GM12878 (cell line): ENCODE results near the gene ARHGAP12. TPM values are rescaled to one million over a fixed set of nuclear protein-coding genes. Genes with fewer than 3 reads are reported as not detected.

Experiments
- ATAC-seq: fragments of 200-7000 bp; cut with Tn5 transposase; 3 replicates; pipeline ENCODE4 v1.9.1; 2020; ENCODE audit warnings: mild to moderate bottlenecking, moderate library complexity
- BruUV-seq: library from RNA; stranded (reverse); fragments of 400-500 nt; replicated peaks from 2 replicates; lab custom pipeline; 2021; lab: Mats Ljungman, UMichigan
- CTCF ChIA-PET: fragments of 300-600 bp; sonication (Branson Sonifier 250); formaldehyde crosslinking; extraction: SDS; loops from one replicate; lab custom pipeline; 2021; ENCODE audit warnings: inconsistent platforms; lab: Yijun Ruan, JAX
- POLR2A ChIA-PET: fragments of 350-600 bp; formaldehyde crosslinking; extraction: SDS; loops from one replicate; lab custom pipeline; 2021; ENCODE audit warnings: inconsistent platforms; lab: Charles Lee
- RAD21 ChIA-PET: fragments of 300-600 bp; sonication (Branson Sonifier 250); formaldehyde crosslinking; loops from one replicate; lab custom pipeline; 2023; ENCODE audit warnings: antibody characterized with exemption; ENCODE audit not compliant: unreplicated experiment; lab: Charles Lee
- SMC1A ChIA-PET: fragments of 300-600 bp; sonication (Branson Sonifier 250); formaldehyde crosslinking; loops from one replicate; lab custom pipeline; 2023; ENCODE audit not compliant: unreplicated experiment, uncharacterized antibody; lab: Charles Lee
- DNase-seq: peaks from one replicate; pipeline ENCODE4 v3.0.0-alpha.2; 2011; ENCODE audit warnings: low read depth, low spot score
- FAIRE-seq: peaks from 3 replicates; lab custom pipeline; 2011; peaks lifted over from hg19 to GRCh38; lab: Jason Lieb, UNC
- H2AFZ ChIP-seq: 2 replicates; pipeline ENCODE4 v1.6.0; 2011; ENCODE audit warnings: low read depth, low read length, control low read depth; ENCODE audit not compliant: control insufficient read depth
- H3K27ac ChIP-seq: 2 replicates; pipeline ENCODE4 v1.5.1; 2011; ENCODE audit warnings: control low read depth; ENCODE audit not compliant: control insufficient read depth, insufficient read depth
- H3K27me3 ChIP-seq, 2 experiments: replicated peaks in 1 of 2; 2 replicates each; pipeline versions ENCODE4 v1.6.0 to v1.6.1; 2011; ENCODE audit warnings: low read length in 1 of 2; ENCODE audit not compliant: control insufficient read depth in 2 of 2, insufficient read depth in 2 of 2
- H3K36me3 ChIP-seq, 2 experiments: 2 replicates each; pipeline ENCODE4 v1.5.1; 2011; ENCODE audit warnings: low read length in 1 of 2; ENCODE audit not compliant: control insufficient read depth in 2 of 2, insufficient read depth in 2 of 2
- H3K4me1 ChIP-seq: 2 replicates; pipeline ENCODE4 v1.6.1; 2011; ENCODE audit warnings: mild to moderate bottlenecking, low read length, moderate library complexity, mixed read lengths; ENCODE audit not compliant: control insufficient read depth, insufficient read depth
- H3K4me2 ChIP-seq: 2 replicates; pipeline ENCODE4 v1.6.0; 2011; ENCODE audit warnings: control low read depth; ENCODE audit not compliant: control insufficient read depth, insufficient read depth
- H3K4me3 ChIP-seq: fragments of 200-600 bp; sonication (generic); 2 replicates; pipeline ENCODE4 v1.5.1; 2016
- H3K79me2 ChIP-seq: 2 replicates; pipeline ENCODE4 v1.6.0; 2011; ENCODE audit warnings: low read length; ENCODE audit not compliant: control insufficient read depth, insufficient read depth
- H3K9ac ChIP-seq: 2 replicates; pipeline ENCODE4 v1.8.0; 2011; ENCODE audit warnings: low read length, control low read depth, mixed read lengths; ENCODE audit not compliant: control insufficient read depth, insufficient read depth
- H3K9me3 ChIP-seq: replicated peaks from 3 replicates; pipeline ENCODE4 v1.5.1; 2011; ENCODE audit warnings: mild to moderate bottlenecking, low read length; ENCODE audit not compliant: control insufficient read depth, insufficient read depth
- H4K20me1 ChIP-seq: 2 replicates; pipeline ENCODE4 v1.6.0; 2011; ENCODE audit not compliant: control insufficient read depth, insufficient read depth
- BACH1 ChIP-seq: fragments of 450-650 bp; IDR thresholded peaks from 2 replicates; pipeline ENCODE4 v1.6.1; 2017; ENCODE audit warnings: mild to moderate bottlenecking, borderline replicate concordance
- CREB1 ChIP-seq: IDR thresholded peaks from 2 replicates; pipeline ENCODE4 v1.6.1; 2012; ENCODE audit warnings: low read depth, mild to moderate bottlenecking, inconsistent platforms
- IKZF2 ChIP-seq, 2 experiments: fragments of 450-650 bp; IDR thresholded peaks; 2 replicates each; pipeline ENCODE4 v1.6.1; 2017; ENCODE audit warnings: mild to moderate bottlenecking in 2 of 2, moderate library complexity in 2 of 2
- IRF4 ChIP-seq: IDR thresholded peaks from 2 replicates; pipeline ENCODE4 v1.6.1; 2011; ENCODE audit warnings: low read depth, low read length
- MXI1 ChIP-seq: fragments of 150-350 bp; IDR thresholded peaks from 2 replicates; pipeline ENCODE4 v1.6.1; 2011; ENCODE audit warnings: low read depth, mild to moderate bottlenecking, inconsistent platforms, low read length, improper control_type of control experiment
- RFX5 ChIP-seq: IDR thresholded peaks from 2 replicates; pipeline ENCODE4 v1.6.1; 2011; ENCODE audit warnings: low read depth, low read length, improper control_type of control experiment
- SREBF2 ChIP-seq: IDR thresholded peaks from 2 replicates; pipeline ENCODE4 v1.6.1; 2012; ENCODE audit warnings: mild to moderate bottlenecking, low read length
- ZBTB40 ChIP-seq: fragments of 450-650 bp; IDR thresholded peaks from 2 replicates; pipeline ENCODE4 v1.6.1; 2016; ENCODE audit warnings: mild to moderate bottlenecking, moderate library complexity, borderline replicate concordance
- WGBS: methylation state at CpG from one replicate; pipeline ENCODE4 v1.1.6; 2016; ENCODE audit warnings: low lambda C conversion rate; ENCODE audit not compliant: insufficient replicate concordance, insufficient coverage; ENCODE audit errors: missing lambda C conversion rate; 5-methylcytosine and 5-hydroxymethylcytosine counted together
- in situ Hi-C: fragments of 300-500 bp; cut with MboI; formaldehyde crosslinking; loops from 9 replicates; pipeline ENCODE4 v1.14.3; 2018; ENCODE audit warnings: mixed read lengths
- intact Hi-C: fragments of 100-400 bp; cut with micrococcal nuclease; formaldehyde crosslinking; loops from one replicate; pipeline ENCODE4 v1.14.2; 2022; ENCODE audit not compliant: unreplicated experiment
- polyA plus RNA-seq, 11 experiments: library from polyadenylated mRNA; depleted of rRNA in 4 of 11; unstranded in 6 of 11; stranded (reverse) in 5 of 11; fragments of >200 nt; fragmentation: Nextera tagmentation in 4 of 11; fragmentation: Illumina TruSeq in 1 of 11; extraction: Ambion mirVana in 4 of 11; extraction: Trizol in 1 of 11; gene quantifications; 1 replicate in 1 of 11; 2 replicates in 10 of 11; pipeline versions ENCODE4 v1.2.1 to v1.2.3, GENCODE V29; 2011 to 2016; ENCODE audit warnings: inconsistent platforms in 2 of 11, missing spikeins in 2 of 11, low read depth in 1 of 11
- total RNA-seq, 4 experiments: library from RNA; depleted of rRNA in 3 of 4; stranded (reverse); fragments of >200 nt in 3 of 4; fragmentation: Illumina TruSeq in 1 of 4; extraction: Trizol in 1 of 4; gene quantifications; 2 replicates each; pipeline versions ENCODE4 v1.2.1 to v1.2.3, GENCODE V29; 2013 to 2021

The ARHGAP12 gene
- total and polyA plus RNA-seq, 10 of the 15 experiments (the other 5 are each of a cell fraction or from before 2014, with no cell fraction given), result 5.4 to 15.6 (median 8.5) TPM

- Histone ChIP-seq H3K36me3 (peaks cover 0 to 6% of the 10 kb centered on the region in 2 experiments; a peak in 2 of 4 replicates), H3K4me2 (no peak overlapping the region), H3K27ac (no peak overlapping the region), H4K20me1 (no peaks in the 10 kb centered on the region; the same call in 1 of the 2 replicates), H3K4me3 (no peak overlapping the region)
- ATAC-seq, result no peak
- ChIA-PET SMC1A (interaction anchor here (1.0 to 1.4 kb wide), 3 partner anchors 11 to 46 kb away, joined by 3 to 4 read pairs (median 3); no protein-coding TSS in a partner anchor), RAD21 (no interaction called here), POLR2A (no interaction called here)
- TF ChIP-seq MXI1 (no peak), CREB1 (no peak)
- TF ChIP-seq, all 136 proteins: peak for 0
- H3K4me1 ChIP-seq, result no peaks in the 10 kb centered on the region
- in situ Hi-C loops (no loop called here), intact Hi-C loops (no loop called here)
- no peaks in the 10 kb centered on the region for H3K27me3 ChIP-seq
- no peaks in the 10 kb centered on the region; the same call in none of the 2 replicates for H3K79me2 ChIP-seq
- WGBS, result 99% methylated on average over 7 of the region's 7 CpGs
- CTCF ChIA-PET, result interaction anchor here (0.9 kb wide), 1 partner anchor 12 kb away, joined by 4 read pairs; no protein-coding TSS in a partner anchor
- BruUV-seq, result TSS peak; percentile 61
- H3K9me3 ChIP-seq, result no peaks in the 10 kb centered on the region
- H2AFZ ChIP-seq, result no peak overlapping the region
- FAIRE-seq, result no peak
- H3K9ac ChIP-seq, result no peak overlapping the region
- DNase-seq, result no peak
Measured at GRCh38 chr10:31908157-31908556, 20.5 kb downstream of the ARHGAP12 start.

- SMC1A ChIA-PET, result interaction anchor here (0.9 to 1.9 kb wide), 3 partner anchors 9 to 24 kb away, joined by 3 to 6 read pairs (median 3); no protein-coding TSS in a partner anchor
- CTCF ChIA-PET, result interaction anchor here (0.8 kb wide), 1 partner anchor 11 kb away, joined by 3 read pairs; no protein-coding TSS in a partner anchor
- H4K20me1 ChIP-seq, result no peaks in the 10 kb centered on the region
- intact Hi-C loops, result no loop called here
- H3K79me2 ChIP-seq, result no peaks in the 10 kb centered on the region; the same call in none of the 2 replicates
- no peak overlapping the region for H3K27ac ChIP-seq
- no peak for FAIRE-seq
- no peak overlapping the region for H3K4me3 ChIP-seq
- RAD21 ChIA-PET, result no interaction called here
- H2AFZ ChIP-seq, result no peak overlapping the region
- H3K9me3 ChIP-seq, result peaks cover under 1% of the 10 kb centered on the region; the same call in 1 of the 3 replicates
- POLR2A ChIA-PET, result no interaction called here
- no peak for ATAC-seq
- no peak for DNase-seq
- no TSS peak for BruUV-seq
- in situ Hi-C loops, result no loop called here
- WGBS, result 85% methylated on average over 5 of the region's 5 CpGs
- no peak overlapping the region for H3K9ac ChIP-seq
- H3K4me2 ChIP-seq, result no peak overlapping the region
- H3K4me1 ChIP-seq, result no peaks in the 10 kb centered on the region
- peaks cover 1 to 6% of the 10 kb centered on the region in 2 experiments; a peak in 3 of 4 replicates for H3K36me3 ChIP-seq
- H3K27me3 ChIP-seq, result no peaks in the 10 kb centered on the region
- no peak for TF ChIP-seq SREBF2
- no peak for TF ChIP-seq BACH1
- TF ChIP-seq ZBTB40, result no peak
- TF ChIP-seq IRF4, result no peak
- no peak for TF ChIP-seq IKZF2 (IDR thresholded peaks at IDR 0.05)
- TF ChIP-seq RFX5, result no peak
Measured at GRCh38 chr10:31906039-31906438, 22.6 kb downstream of the ARHGAP12 start.
